HCT116 (cell line): ENCODE results near the gene AFTPH. TPM values are rescaled to one million over a fixed set of nuclear protein-coding genes. Genes with fewer than 3 reads are reported as not detected.

Experiments
- ATAC-seq: fragments of 200-7000 bp; cut with Tn5 transposase; 2 replicates; pipeline ENCODE4 v1.9.1; 2020; ENCODE audit warnings: mild to moderate bottlenecking, moderate library complexity
- BruUV-seq: library from RNA; stranded (reverse); fragments of 400-500 nt; replicated peaks from 2 replicates; lab custom pipeline; 2021; lab: Mats Ljungman, UMichigan
- CTCF ChIA-PET: fragments of 300-600 bp; sonication (Branson Sonifier 250); formaldehyde crosslinking; loops from one replicate; lab custom pipeline; 2021; ENCODE audit warnings: antibody characterized with exemption; lab: Charles Lee
- POLR2A ChIA-PET: fragments of 300-600, 350-600 bp; sonication (Branson Sonifier 250); formaldehyde crosslinking; loops from one replicate; lab custom pipeline; 2021; ENCODE audit warnings: antibody characterized with exemption; lab: Charles Lee
- RAD21 ChIA-PET, 2 experiments: fragments of 300-600 bp; sonication (Branson Sonifier 250); formaldehyde crosslinking; loops; one replicate each; lab custom pipeline; 2023; ENCODE audit warnings: low total read pairs in 2 of 2; ENCODE audit not compliant: uncharacterized antibody in 2 of 2, unreplicated experiment in 2 of 2, low non-redundant PET in 1 of 2; lab: Charles Lee
- DNase-seq: peaks from one replicate; pipeline ENCODE4 v3.0.0-alpha.2; 2010; ENCODE audit warnings: low read depth, low spot score
- H2AFZ ChIP-seq: fragments of 200-600 bp; shearing (Covaris generic), sonication (generic); 2 replicates; pipeline ENCODE4 v1.6.1; 2017; ENCODE audit warnings: low read depth, mixed run types, mixed read lengths, antibody characterized with exemption, low read length; ENCODE audit not compliant: poor library complexity, severe bottlenecking
- H3K27ac ChIP-seq: 2 replicates; pipeline ENCODE4 v1.5.1; 2012; ENCODE audit warnings: low read depth, low read length
- H3K27me3 ChIP-seq: fragments of 200-600 bp; sonication (generic); 2 replicates; pipeline ENCODE4 v1.6.1; 2016; ENCODE audit warnings: mixed run types, low read length, mixed read lengths; ENCODE audit not compliant: insufficient read depth
- H3K36me3 ChIP-seq, 2 experiments: fragments of 200-500 bp in 1 of 2; fragments of 200-600 bp in 1 of 2; sonication (Bioruptor generic) in 1 of 2; sonication (generic) in 1 of 2; 2 replicates each; pipeline versions ENCODE4 v1.5.1 to v1.6.1; 2014 to 2016; ENCODE audit warnings: low read length in 2 of 2, inconsistent platforms in 1 of 2, mixed read lengths in 1 of 2, mixed run types in 1 of 2; ENCODE audit not compliant: insufficient read depth in 2 of 2, control insufficient read depth in 1 of 2
- H3K4me1 ChIP-seq, 2 experiments: fragments of 200-600 bp in 1 of 2; sonication (generic) in 1 of 2; 2 replicates each; pipeline versions ENCODE4 v1.5.1 to v1.6.1; 2012 to 2017; ENCODE audit warnings: low read length in 2 of 2, inconsistent platforms in 1 of 2, mild to moderate bottlenecking in 1 of 2, mixed read lengths in 1 of 2, mixed run types in 1 of 2, moderate library complexity in 1 of 2; ENCODE audit not compliant: insufficient read depth in 2 of 2, control insufficient read depth in 1 of 2
- H3K4me2 ChIP-seq: fragments of 200-600 bp; sonication (generic); 2 replicates; pipeline ENCODE4 v1.6.1; 2017; ENCODE audit warnings: mixed run types, low read length, mixed read lengths
- H3K4me3 ChIP-seq, 2 experiments: fragments of 200-600 bp in 1 of 2; sonication (generic) in 1 of 2; replicated peaks in 1 of 2; 2 replicates each; pipeline ENCODE4 v1.5.1; 2011 to 2016; ENCODE audit warnings: low read length in 2 of 2, control low read depth in 1 of 2, low read depth in 1 of 2, mild to moderate bottlenecking in 1 of 2, mixed read lengths in 1 of 2, mixed run types in 1 of 2
- H3K79me2 ChIP-seq: fragments of 200-600 bp; sonication (generic); 2 replicates; pipeline ENCODE4 v1.6.1; 2017; ENCODE audit warnings: mild to moderate bottlenecking, mixed run types, low read length, moderate library complexity, mixed read lengths; ENCODE audit not compliant: insufficient read depth
- H3K9ac ChIP-seq: fragments of 200-600 bp; sonication (generic); 2 replicates; pipeline ENCODE4 v1.6.1; 2016; ENCODE audit warnings: low read length, mixed read lengths
- H3K9me2 ChIP-seq: fragments of 200-600 bp; sonication (generic), shearing (Covaris generic); 2 replicates; pipeline ENCODE4 v1.6.1; 2017; ENCODE audit warnings: mixed run types, mild to moderate bottlenecking, moderate library complexity; ENCODE audit not compliant: insufficient read depth
- H3K9me3 ChIP-seq, 2 experiments: fragments of 200-500 bp in 1 of 2; fragments of 200-600 bp in 1 of 2; sonication (Bioruptor generic) in 1 of 2; sonication (generic) in 1 of 2; 2 replicates each; pipeline ENCODE4 v1.6.1; 2014 to 2017; ENCODE audit warnings: low read length in 2 of 2, mixed read lengths in 2 of 2, inconsistent platforms in 1 of 2, low read depth in 1 of 2, mild to moderate bottlenecking in 1 of 2, mixed run types in 1 of 2, moderate library complexity in 1 of 2; ENCODE audit not compliant: control insufficient read depth in 1 of 2, insufficient read depth in 1 of 2
- H4K20me1 ChIP-seq: fragments of 200-600 bp; sonication (generic), shearing (Covaris generic); 2 replicates; pipeline ENCODE4 v1.6.1; 2017; ENCODE audit warnings: mixed run types, mild to moderate bottlenecking, moderate library complexity; ENCODE audit not compliant: insufficient read depth
- CBX3 ChIP-seq: IDR thresholded peaks from 2 replicates; pipeline ENCODE4 v1.6.1; 2012; ENCODE audit warnings: low read depth
- CTCF ChIP-seq, 3 experiments: fragments of 200-600 bp in 1 of 3; sonication (generic) in 1 of 3; IDR thresholded peaks in 2 of 3; conservative IDR thresholded peaks in 1 of 3; 2 replicates each; pipeline ENCODE4 v1.5.1; 2012 to 2017; ENCODE audit warnings: low read depth in 2 of 3, low read length in 2 of 3, antibody characterized with exemption in 1 of 3, borderline replicate concordance in 1 of 3, control low read depth in 1 of 3, mild to moderate bottlenecking in 1 of 3, mixed read lengths in 1 of 3, mixed run types in 1 of 3, moderate library complexity in 1 of 3; ENCODE audit not compliant: insufficient read depth in 1 of 3
- EZH2 ChIP-seq: fragments of 200-600 bp; sonication (generic); IDR thresholded peaks from 2 replicates; pipeline ENCODE4 v1.6.1; 2017; ENCODE audit warnings: antibody characterized with exemption, mixed run types
- EZH2phosphoT487 ChIP-seq: fragments of 200-600 bp; IDR thresholded peaks from 2 replicates; pipeline ENCODE4 v1.6.1; 2018; ENCODE audit warnings: antibody characterized with exemption, borderline replicate concordance
- FOSL1 ChIP-seq: IDR thresholded peaks from 2 replicates; pipeline ENCODE4 v1.6.1; 2012; ENCODE audit warnings: low read depth
- MAX ChIP-seq: IDR thresholded peaks from 2 replicates; pipeline ENCODE4 v1.6.1; 2012
- RAD21 ChIP-seq: IDR thresholded peaks from 2 replicates; pipeline ENCODE4 v1.6.1; 2012; ENCODE audit warnings: low read depth, mild to moderate bottlenecking
- SIN3A ChIP-seq: IDR thresholded peaks from 2 replicates; pipeline ENCODE4 v1.6.1; 2012; ENCODE audit warnings: low read depth
- YY1 ChIP-seq: IDR thresholded peaks from 2 replicates; pipeline ENCODE4 v1.6.1; 2011; ENCODE audit warnings: low read length, low read depth, moderate library complexity, mild to moderate bottlenecking; ENCODE audit not compliant: insufficient replicate concordance; ENCODE audit errors: extremely low read depth
- intact Hi-C: fragments of 100-400 bp; cut with micrococcal nuclease; formaldehyde crosslinking; loops from 2 replicates; pipeline ENCODE4 v1.10.0; 2022
- total RNA-seq: library from RNA; stranded (reverse); gene quantifications from one replicate; pipeline ENCODE4 v1.2.1, GENCODE V29; 2021; ENCODE audit not compliant: unreplicated experiment
- TF ChIP-seq, protein P1 (sequence below): IDR thresholded peaks from 2 replicates; pipeline ENCODE4 v1.6.1; 2012; ENCODE audit warnings: low read depth

Gene AFTPH
- total RNA-seq, 1 experiment from 2014 or later, result 23.6 TPM

DNA sequence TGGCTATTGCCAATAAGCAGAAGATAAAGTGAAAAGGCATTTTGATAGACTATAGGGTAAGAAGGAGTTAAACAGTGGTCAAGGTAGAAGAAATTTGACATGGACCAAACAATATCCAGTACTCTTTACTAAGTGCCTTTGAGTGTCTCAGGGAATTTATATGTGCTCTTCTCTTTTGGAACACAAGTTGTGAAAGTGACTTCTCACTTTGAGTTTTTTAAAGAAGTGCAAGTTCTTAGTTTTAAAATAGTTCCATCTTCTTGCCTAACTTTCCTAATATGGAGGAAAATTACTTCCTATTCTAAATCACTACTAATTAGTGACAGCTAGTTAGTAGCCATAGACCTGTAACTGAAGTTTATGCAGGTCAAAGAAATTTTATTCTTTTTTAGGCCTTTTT lies 63.4 kb downstream of the AFTPH start:
- H3K36me3 ChIP-seq, result peaks cover 0 to 16% of the 10 kb centered on the region in 2 experiments; a peak in 3 of 4 replicates
- no peak overlapping the region for H3K27ac ChIP-seq
- no peaks in the 10 kb centered on the region for H3K9me3 ChIP-seq
- no peak overlapping the region for H3K9ac ChIP-seq
- H3K79me2 ChIP-seq, result no peaks in the 10 kb centered on the region
- no peak overlapping the region for H3K4me2 ChIP-seq
- RAD21 ChIA-PET, result interaction anchor here in 1 of 2 experiments (1.0 kb wide), 1 partner anchor 256 kb away, joined by 4 read pairs; no protein-coding TSS in a partner anchor
- no peak for DNase-seq
- ATAC-seq, result no peak
- H4K20me1 ChIP-seq, result no peaks in the 10 kb centered on the region
- TF ChIP-seq EZH2phosphoT487 (no peak), EZH2 (no peak), YY1 (no peak), CTCF (IDR thresholded peaks at IDR 0.05 in 2 of 3, conservative IDR thresholded peaks at IDR 0.05 in 1 of 3; ENCODE audit: borderline replicate concordance in 1 of 3, insufficient read depth in 1 of 3, low read depth in 2 of 3, low read length in 2 of 3) (no peak)
- POLR2A ChIA-PET, result no interaction called here
- BruUV-seq, result no TSS peak
- CTCF ChIA-PET, result interaction anchor here (0.7 to 1.7 kb wide), 14 partner anchors 8 to 538 kb away, joined by 3 to 6 read pairs (median 4); partner anchors contain the start of gene AFTPH
- no peak overlapping the region for H2AFZ ChIP-seq
- intact Hi-C loops, result loop anchor here (1.0 to 2.0 kb wide), 3 partner anchors 278 to 325 kb away; no protein-coding TSS in a partner anchor
- no peaks in the 10 kb centered on the region for H3K9me2 ChIP-seq
- no peak overlapping the region for H3K4me3 ChIP-seq
- no peaks in the 10 kb centered on the region for H3K4me1 ChIP-seq
- H3K27me3 ChIP-seq, result no peaks in the 10 kb centered on the region

GRCh38 chr2:64591188-64591587 lies 67.1 kb downstream of the AFTPH start:
- intact Hi-C loops, result no loop called here
- Histone ChIP-seq H3K9me3 (no peaks in the 10 kb centered on the region), H3K27ac (no peak overlapping the region), H3K79me2 (no peaks in the 10 kb centered on the region), H3K9ac (no peak overlapping the region), H4K20me1 (no peaks in the 10 kb centered on the region), H3K4me3 (no peak overlapping the region), H3K9me2 (no peaks in the 10 kb centered on the region), H3K4me1 (no peaks in the 10 kb centered on the region; a peak in 1 of 4 replicates), H3K27me3 (no peaks in the 10 kb centered on the region), H2AFZ (no peak overlapping the region), H3K4me2 (no peak overlapping the region), H3K36me3 (peaks cover 0 to 10% of the 10 kb centered on the region in 2 experiments; a peak in 3 of 4 replicates)
- ChIA-PET RAD21 (no interaction called here), POLR2A (no interaction called here), CTCF (no interaction called here)
- DNase-seq (no peak), ATAC-seq (no peak)
- no TSS peak for BruUV-seq
- no peak for TF ChIP-seq EZH2phosphoT487
- TF ChIP-seq, protein P1, sequence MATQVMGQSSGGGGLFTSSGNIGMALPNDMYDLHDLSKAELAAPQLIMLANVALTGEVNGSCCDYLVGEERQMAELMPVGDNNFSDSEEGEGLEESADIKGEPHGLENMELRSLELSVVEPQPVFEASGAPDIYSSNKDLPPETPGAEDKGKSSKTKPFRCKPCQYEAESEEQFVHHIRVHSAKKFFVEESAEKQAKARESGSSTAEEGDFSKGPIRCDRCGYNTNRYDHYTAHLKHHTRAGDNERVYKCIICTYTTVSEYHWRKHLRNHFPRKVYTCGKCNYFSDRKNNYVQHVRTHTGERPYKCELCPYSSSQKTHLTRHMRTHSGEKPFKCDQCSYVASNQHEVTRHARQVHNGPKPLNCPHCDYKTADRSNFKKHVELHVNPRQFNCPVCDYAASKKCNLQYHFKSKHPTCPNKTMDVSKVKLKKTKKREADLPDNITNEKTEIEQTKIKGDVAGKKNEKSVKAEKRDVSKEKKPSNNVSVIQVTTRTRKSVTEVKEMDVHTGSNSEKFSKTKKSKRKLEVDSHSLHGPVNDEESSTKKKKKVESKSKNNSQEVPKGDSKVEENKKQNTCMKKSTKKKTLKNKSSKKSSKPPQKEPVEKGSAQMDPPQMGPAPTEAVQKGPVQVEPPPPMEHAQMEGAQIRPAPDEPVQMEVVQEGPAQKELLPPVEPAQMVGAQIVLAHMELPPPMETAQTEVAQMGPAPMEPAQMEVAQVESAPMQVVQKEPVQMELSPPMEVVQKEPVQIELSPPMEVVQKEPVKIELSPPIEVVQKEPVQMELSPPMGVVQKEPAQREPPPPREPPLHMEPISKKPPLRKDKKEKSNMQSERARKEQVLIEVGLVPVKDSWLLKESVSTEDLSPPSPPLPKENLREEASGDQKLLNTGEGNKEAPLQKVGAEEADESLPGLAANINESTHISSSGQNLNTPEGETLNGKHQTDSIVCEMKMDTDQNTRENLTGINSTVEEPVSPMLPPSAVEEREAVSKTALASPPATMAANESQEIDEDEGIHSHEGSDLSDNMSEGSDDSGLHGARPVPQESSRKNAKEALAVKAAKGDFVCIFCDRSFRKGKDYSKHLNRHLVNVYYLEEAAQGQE, result no peak
- TF ChIP-seq CBX3, result no peak
- no peak for TF ChIP-seq CTCF (IDR thresholded peaks at IDR 0.05 in 2 of 3, conservative IDR thresholded peaks at IDR 0.05 in 1 of 3; ENCODE audit: borderline replicate concordance in 1 of 3, insufficient read depth in 1 of 3, low read depth in 2 of 3, low read length in 2 of 3)
- TF ChIP-seq MAX, result no peak
- TF ChIP-seq SIN3A, result no peak
- TF ChIP-seq FOSL1, result no peak
- no peak for TF ChIP-seq RAD21
